Measurements from ENCODE around the gene ARHGAP15.

DNA sequence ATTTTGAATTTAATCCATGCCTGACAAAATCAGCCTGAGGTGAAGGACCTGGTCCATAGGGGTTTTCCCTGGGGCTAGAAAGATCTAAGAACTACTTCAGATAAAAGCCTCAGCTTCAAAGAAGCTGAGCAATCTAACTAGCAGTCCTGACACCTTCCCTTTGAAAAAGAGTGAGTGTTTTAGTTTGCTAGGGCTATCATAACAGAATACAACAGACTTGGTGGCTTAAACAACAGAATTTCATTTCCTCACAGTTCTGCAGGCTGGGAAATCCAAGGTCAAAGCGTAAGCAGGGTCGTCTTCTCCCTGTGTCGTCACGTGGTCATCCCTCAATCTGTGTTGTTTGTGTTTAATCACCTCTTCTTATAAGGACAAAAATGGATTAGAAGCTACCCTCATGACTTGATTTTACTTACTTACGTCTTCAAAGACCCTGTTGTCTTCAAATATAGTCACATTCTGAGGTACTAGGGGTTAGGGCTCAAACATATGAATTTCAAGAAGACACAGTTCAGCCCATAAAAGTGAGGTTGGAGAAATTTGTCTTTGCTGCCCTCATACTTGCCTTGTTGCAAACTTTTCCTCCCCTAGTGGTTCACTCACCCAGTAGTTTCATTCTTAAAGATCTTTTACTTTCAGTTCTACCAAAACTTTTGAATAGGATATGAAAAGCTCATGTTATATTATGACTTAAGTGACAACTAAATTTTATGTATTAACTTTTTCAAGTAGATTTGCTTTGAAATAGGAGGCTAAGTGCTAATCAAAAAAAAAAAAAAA is 673.8 kb downstream of the ARHGAP15 start:
- TF ChIP-seq CTCF (IDR thresholded peaks at IDR 0.05; ENCODE audit: low read depth, low read length, poor library complexity, severe bottlenecking) (no peak), EZH2phosphoT487 (IDR thresholded peaks at IDR 0.05; ENCODE audit: borderline replicate concordance, low read length) (no peak)
